ENCODE measurements around the gene MACC1.

Gene MACC1

GRCh38 chr7:20206104-20206896 lies 10.9 kb downstream of the MACC1 start:
- no peak for TF ChIP-seq CTCF (IDR thresholded peaks at IDR 0.05; ENCODE audit: low read depth, low read length)
- DNase-seq (ENCODE audit: extremely low read depth, low read depth): no peak

GRCh38 chr7:20203316-20203715 lies 13.9 kb downstream of the MACC1 start:
- no peak for DNase-seq (ENCODE audit: extremely low read depth, low read depth)
- TF ChIP-seq CTCF (IDR thresholded peaks at IDR 0.05; ENCODE audit: low read depth, low read length): no peak

- TF ChIP-seq CTCF (IDR thresholded peaks at IDR 0.05; ENCODE audit: low read depth, low read length): no peak
- no peak for DNase-seq (ENCODE audit: extremely low read depth, low read depth)
Measured at GRCh38 chr7:20201380-20201779, 15.8 kb downstream of the MACC1 start.

- no peak for TF ChIP-seq CTCF (IDR thresholded peaks at IDR 0.05; ENCODE audit: low read depth, low read length)
- no peak for DNase-seq (ENCODE audit: extremely low read depth, low read depth)
Measured at GRCh38 chr7:20200971-20201370, 16.2 kb downstream of the MACC1 start.

- no peak for TF ChIP-seq CTCF (IDR thresholded peaks at IDR 0.05; ENCODE audit: low read depth, low read length)
- no peak for DNase-seq (ENCODE audit: extremely low read depth, low read depth)
Measured at GRCh38 chr7:20200361-20200760, 16.8 kb downstream of the MACC1 start.

- no peak for TF ChIP-seq CTCF (IDR thresholded peaks at IDR 0.05; ENCODE audit: low read depth, low read length)
- peak; percentile 10 for DNase-seq (ENCODE audit: extremely low read depth, low read depth)
Measured at GRCh38 chr7:20199015-20199737, 18.0 kb downstream of the MACC1 start.

- DNase-seq (ENCODE audit: extremely low read depth, low read depth): no peak
- no peak for TF ChIP-seq CTCF (IDR thresholded peaks at IDR 0.05; ENCODE audit: low read depth, low read length)
Measured at GRCh38 chr7:20198260-20198659, 18.9 kb downstream of the MACC1 start.
